Fibroblast of skin of right biceps (primary cell): ENCODE results near the gene MTNR1B.
A peak's percentile ranks its signal among the peaks of the same experiment; 100 is the strongest.

Source experiments
- DNase-seq: peaks from one replicate; pipeline ENCODE4 v3.0.0-alpha.2; 2013

The MTNR1B gene

DNA sequence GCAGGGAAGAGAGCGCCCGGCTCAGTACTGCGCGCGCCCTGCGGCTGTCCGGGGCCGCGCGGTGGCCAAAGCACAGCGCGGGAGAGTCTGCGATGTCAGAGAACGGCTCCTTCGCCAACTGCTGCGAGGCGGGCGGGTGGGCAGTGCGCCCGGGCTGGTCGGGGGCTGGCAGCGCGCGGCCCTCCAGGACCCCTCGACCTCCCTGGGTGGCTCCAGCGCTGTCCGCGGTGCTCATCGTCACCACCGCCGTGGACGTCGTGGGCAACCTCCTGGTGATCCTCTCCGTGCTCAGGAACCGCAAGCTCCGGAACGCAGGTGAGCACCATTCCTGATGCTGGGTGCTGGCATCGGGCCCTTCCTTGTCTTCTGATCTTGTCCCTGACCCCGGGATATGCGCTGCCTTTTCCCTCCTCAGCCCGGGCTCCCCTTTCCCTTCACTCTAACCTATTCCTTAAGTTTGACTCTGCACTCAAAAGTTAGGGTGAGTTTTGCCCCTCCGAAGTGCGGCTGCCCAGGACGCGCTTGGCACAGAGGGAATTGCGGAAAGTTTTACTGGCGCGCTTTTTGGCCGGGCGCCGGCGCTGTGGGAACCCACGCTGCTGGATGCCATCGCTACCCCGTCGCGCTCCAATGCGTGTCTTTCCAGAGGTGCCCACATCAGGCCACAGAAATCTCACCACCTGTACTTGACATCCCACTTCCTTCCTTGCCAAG, at the start of gene MTNR1B:
Gene MTNR1B, plus strand, starts transcription at position 18 of the 714 bp plus-strand sequence. Its CDS starts 75 bp downstream, at position 93.
- DNase-seq = no peak

DNA sequence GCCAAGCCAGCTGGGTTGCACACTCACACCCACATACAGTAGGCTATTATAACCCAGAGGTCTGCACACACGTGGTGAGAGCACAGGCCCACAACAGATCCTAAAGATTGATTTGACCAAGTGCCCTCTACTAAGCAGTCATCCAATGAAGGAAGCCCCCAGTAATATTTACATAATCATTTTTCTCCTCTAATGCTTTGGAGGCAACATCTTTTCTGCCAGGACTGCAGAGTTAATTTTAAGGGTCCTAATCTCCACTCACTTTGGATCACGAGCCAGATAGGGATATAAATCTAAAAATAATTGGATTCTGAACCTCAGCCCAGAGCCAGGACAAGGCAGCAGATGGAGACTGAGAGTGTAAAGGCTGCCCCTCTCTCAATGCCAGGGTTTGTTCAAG, 49.1 kb upstream of the MTNR1B start:
- no peak for DNase-seq

DNA sequence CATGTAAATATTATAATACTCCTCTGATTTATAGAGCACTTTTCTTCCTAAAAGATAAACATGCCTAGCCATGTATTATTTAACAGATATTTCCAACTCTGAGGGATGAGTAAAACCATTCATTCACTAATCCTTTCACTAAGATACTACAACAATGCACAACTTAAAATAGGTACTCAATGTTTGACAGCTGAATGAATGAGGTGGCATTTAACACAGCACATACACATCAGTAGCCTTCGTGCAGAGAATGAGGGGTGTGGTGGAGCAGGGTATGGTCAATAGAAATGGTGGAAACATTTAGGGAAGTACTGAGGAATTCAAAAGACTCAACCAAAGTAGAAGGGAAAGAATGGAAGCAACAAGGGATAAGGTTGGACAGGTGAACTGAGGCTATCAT, 46.7 kb upstream of the MTNR1B start:
- DNase-seq = no peak

DNA sequence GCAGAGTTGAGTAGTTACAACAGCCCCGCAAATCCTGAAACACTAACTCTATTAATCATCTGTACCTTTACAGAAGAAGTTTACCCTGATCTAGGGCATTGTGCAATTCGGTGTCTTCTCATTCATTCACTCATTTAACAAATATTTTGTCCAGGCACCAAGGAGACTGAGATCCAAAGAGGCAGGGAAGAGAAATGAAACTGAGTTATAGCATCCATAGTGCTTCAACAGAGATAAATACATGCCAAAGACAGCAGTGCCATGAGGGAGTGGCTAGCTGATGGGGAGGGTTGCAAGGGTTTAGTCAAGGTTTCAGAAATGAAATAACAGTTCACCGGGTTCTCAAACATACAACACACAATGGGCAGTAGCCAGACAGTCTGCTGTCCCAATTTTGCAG, 40.2 kb upstream of the MTNR1B start:
- peak; percentile 14 for DNase-seq

- peak; percentile 4 for DNase-seq
Measured at GRCh38 chr11:92929653-92930052, 39.8 kb upstream of the MTNR1B start.

DNA sequence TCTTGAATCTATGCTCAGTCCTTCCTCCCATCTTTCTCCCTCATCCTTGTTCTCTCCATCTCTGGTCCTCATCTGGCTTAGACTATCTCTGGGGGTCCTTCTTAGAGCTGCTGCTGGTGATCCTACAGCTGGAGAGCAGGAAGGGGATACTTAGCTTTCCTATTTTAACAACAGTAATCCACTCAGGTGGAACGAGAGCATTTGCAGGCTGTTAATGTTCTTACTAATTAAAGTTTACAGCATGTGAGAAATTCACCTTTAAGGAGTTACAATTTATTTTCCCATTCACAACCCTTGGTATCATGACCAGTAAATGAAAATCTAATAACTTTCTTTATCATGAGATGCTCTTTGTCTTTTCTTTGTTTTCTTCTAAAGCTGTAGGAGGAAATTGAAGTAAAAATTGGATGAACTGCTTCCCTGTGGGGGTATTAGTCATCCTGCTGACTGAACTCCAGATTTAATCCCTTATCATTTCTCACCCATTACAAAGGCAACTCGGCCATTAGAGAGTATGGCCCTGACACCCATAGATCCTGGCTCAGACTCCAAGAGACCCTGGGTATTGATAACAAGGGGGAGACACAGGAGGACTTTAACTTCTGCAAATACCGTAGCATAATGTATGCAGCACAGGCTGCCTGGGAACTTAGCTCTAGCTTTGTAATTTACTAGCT, 37.6 kb upstream of the MTNR1B start:
- peak; percentile 6 for DNase-seq

DNA sequence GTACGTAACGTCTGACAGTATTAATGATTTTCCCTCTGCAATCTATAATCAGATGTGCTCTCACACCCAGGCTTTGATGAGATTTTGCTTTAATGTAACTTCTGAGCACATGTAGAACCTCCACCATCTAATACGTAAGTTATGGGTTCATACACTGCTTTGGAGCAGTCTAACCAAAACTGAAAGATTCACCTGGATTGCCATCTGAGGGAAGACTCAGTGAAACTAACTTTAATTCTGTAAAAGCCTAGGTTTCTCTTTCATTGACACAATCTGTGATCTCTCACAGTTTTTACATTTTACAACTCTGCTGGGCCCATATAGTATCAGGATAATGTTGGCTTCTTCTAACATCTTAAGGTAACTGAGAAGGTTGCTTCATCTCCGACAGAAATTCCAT, 30.1 kb upstream of the MTNR1B start:
- no peak for DNase-seq

GRCh38 chr11:92941676-92942571, 27.5 kb upstream of the MTNR1B start:
- DNase-seq = peak; percentile 38

DNA sequence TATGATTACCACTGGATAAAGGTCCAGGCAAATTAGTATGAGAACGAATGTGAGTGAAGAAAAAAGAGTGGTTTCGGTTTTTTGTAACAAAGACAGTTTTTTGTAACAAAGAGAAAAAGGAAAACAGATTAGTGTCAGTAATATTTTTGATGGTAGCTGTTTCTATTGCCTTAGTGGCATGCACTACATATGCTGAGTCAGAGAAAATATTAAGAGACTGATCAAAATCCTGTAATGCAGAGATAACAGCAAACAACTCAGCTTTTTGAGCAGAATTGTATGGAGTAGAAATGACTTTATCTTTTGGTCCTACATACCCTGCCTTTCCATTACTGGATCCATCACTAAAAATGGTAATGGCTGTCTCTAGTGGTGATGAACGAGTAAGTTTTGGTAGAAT, 22.7 kb upstream of the MTNR1B start:
- no peak for DNase-seq

GRCh38 chr11:92948116-92948515, 21.3 kb upstream of the MTNR1B start:
- DNase-seq = no peak

GRCh38 chr11:92954003-92954402, 15.4 kb upstream of the MTNR1B start:
- no peak for DNase-seq

DNA sequence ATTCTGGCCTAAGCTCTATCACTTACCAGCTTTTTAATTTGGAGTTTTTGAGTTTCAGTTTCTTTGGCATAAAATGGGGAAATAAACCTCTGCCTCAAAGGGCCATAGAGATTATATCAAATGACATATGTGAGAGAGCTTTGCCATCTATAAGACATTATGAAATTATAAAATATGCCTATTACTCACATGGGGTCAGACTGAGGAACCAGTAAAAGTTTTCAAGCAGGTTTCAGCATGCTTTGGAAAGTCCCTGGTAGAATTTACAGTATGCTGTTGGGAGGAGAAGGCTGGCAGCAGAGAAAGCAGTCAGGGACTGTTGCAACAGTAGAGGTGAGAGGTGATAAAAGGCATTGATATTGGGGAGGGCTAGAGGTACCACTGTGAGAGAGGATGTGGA, 13.6 kb upstream of the MTNR1B start:
- no peak for DNase-seq

GRCh38 chr11:92960886-92961285, 8.6 kb upstream of the MTNR1B start:
- no peak for DNase-seq

GRCh38 chr11:92962446-92962845, 7.0 kb upstream of the MTNR1B start:
- no peak for DNase-seq

DNA sequence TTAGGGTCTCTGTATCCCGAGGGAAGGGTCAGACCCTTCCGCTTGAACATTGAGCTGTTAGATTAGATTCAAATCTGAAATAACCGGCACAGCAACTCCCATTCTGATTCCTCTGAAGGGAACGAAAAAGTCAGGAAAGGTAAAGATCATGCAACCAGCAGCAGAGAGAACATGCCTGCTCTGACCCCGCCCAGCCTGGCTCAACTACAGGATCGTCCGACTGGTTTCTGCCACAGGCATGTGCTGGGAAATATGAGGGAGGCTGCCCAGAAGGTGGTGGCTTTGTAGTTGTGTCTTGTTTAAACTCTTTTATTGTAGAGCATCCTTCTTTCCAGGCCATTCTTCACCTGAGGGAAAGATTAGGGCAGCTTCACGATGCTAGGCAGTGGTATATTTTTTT, 5.0 kb upstream of the MTNR1B start:
- no peak for DNase-seq

GRCh38 chr11:92965196-92965595, 4.3 kb upstream of the MTNR1B start:
- no peak for DNase-seq

DNA sequence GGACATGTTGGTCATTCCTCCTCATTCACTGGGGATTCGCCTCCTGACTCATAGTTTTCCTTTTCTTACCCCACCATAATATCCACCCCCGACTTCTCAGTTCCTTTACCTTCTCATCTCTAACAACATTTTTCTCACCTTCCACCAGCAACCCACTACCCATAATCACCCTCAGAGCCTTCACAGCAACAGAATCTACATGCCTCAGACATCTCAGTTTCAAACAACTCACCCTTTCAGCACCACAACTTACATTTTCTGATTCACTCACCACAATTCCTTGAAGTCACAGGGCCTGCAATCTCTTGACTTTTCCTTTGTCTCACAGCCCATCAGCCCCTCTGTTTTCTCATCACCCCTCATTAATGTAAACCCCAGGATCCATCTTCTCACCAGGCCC, 2.3 kb upstream of the MTNR1B start:
- DNase-seq = no peak

DNA sequence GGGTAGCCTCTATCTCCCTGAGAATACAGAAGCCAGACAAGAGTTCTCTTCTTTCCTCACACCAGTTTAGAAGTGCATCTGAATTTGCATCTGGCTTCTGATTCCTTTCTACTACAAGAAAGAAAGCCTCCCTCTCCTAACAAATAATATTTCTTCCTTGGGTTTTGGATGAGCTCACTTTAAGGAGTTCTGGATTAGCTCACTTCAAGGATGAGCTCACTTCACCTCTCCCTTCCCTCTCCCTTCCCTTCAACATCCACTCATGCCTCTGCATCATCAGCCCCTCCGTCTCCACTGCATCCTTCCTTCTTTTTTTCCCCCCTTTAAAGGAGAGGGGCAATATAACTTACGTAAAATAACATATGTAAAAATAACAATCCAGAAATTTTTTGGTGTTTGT, 1.6 kb upstream of the MTNR1B start:
- no peak for DNase-seq

DNA sequence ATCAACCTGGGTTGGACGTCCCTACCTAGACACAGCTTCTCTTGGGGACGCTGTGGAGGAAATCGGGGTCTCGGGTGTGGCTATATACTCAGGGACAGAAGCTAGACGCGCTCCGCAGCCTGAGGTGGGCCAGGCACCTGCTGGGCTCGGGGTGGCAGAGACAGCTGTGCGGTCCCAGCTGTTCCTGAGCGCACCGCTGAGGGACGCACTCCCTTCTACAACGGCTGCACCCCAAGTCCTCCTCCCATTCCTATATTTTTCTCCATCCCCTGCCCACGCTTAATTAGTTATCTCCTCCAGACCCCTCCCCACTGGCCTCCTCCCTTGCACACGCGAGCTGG, 188 bp upstream of the MTNR1B start:
- DNase-seq = no peak

GRCh38 chr11:92972248-92972647, 2.8 kb downstream of the MTNR1B start:
- DNase-seq = no peak

GRCh38 chr11:92975285-92975684, 5.8 kb downstream of the MTNR1B start:
- no peak for DNase-seq

DNA sequence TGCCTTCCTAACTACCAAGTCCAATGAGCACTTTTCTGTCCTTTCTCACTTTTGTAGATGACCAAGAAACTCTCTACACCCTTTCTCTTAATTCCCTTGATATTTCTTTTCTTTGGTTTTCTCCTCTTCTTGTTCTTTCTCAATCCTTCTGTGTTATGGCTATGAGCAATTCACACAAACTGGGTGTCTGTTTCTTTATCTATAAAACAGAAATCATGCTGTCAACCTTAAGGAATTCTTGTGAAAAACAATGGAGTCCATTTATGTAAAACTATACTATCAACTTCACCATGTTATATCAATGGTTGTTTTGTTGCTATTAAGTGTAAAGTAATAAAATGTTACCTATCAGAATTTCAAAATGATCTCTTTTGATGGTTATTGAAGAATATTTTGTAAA, 7.2 kb downstream of the MTNR1B start:
- no peak for DNase-seq

- no peak for DNase-seq
Measured at GRCh38 chr11:92977401-92977800, 8.0 kb downstream of the MTNR1B start.
